H1 (cell line): ENCODE data around the gene NAE1. TPM values are rescaled to one million over a fixed set of nuclear protein-coding genes. Genes with fewer than 3 reads are reported as not detected.

Source experiments
- CTCF ChIA-PET: fragments of 300-600 bp; sonication (Branson Sonifier 250); formaldehyde crosslinking; loops from one replicate; lab custom pipeline; 2021; ENCODE audit not compliant: partially characterized antibody; lab: Charles Lee
- POLR2A ChIA-PET: fragments of 300-600 bp; sonication (Branson Sonifier 250); formaldehyde crosslinking; loops from one replicate; lab custom pipeline; 2021; ENCODE audit warnings: inconsistent platforms; ENCODE audit not compliant: partially characterized antibody; lab: Charles Lee
- DNase-seq, 2 experiments: peaks; one replicate each; pipeline versions ENCODE4 v3.0.0 to v3.0.0-alpha.2; 2010 to 2022; ENCODE audit warnings: low spot score in 2 of 2, low read depth in 1 of 2, mixed read lengths in 1 of 2
- FAIRE-seq: peaks from 2 replicates; lab custom pipeline; 2011; peaks lifted over from hg19 to GRCh38; lab: Jason Lieb, UNC
- H2AFZ ChIP-seq: 2 replicates; pipeline ENCODE4 v1.8.1; 2012; ENCODE audit warnings: low read length, inconsistent platforms
- H2AK5ac ChIP-seq: 2 replicates; pipeline ENCODE4 v1.6.1; 2013; ENCODE audit warnings: low read depth, low read length
- H2BK120ac ChIP-seq: replicated peaks from 2 replicates; pipeline ENCODE3; 2013; ENCODE audit warnings: low read depth, low read length, inconsistent platforms
- H2BK12ac ChIP-seq: 2 replicates; pipeline ENCODE4 v1.6.1; 2013; ENCODE audit warnings: low read depth, low read length
- H2BK15ac ChIP-seq: 2 replicates; pipeline ENCODE4 v1.6.1; 2013; ENCODE audit warnings: low read length
- H2BK20ac ChIP-seq: 2 replicates; pipeline ENCODE4 v1.6.1; 2013; ENCODE audit warnings: low read length
- H2BK5ac ChIP-seq: 2 replicates; pipeline ENCODE4 v1.6.1; 2013; ENCODE audit warnings: low read depth, low read length
- H3K14ac ChIP-seq: 2 replicates; pipeline ENCODE4 v1.6.1; 2013; ENCODE audit warnings: inconsistent platforms; ENCODE audit not compliant: insufficient read length
- H3K18ac ChIP-seq: 2 replicates; pipeline ENCODE4 v1.6.1; 2013; ENCODE audit warnings: low read length; ENCODE audit errors: extremely low read depth
- H3K23ac ChIP-seq: 2 replicates; pipeline ENCODE4 v1.6.1; 2013; ENCODE audit warnings: inconsistent platforms; ENCODE audit not compliant: insufficient read length
- H3K23me2 ChIP-seq: 2 replicates; pipeline ENCODE4 v1.6.1; 2013; ENCODE audit warnings: low read depth, low read length
- H3K27ac ChIP-seq: 2 replicates; pipeline ENCODE4 v1.6.1; 2011; ENCODE audit warnings: low read depth, low read length, inconsistent platforms
- H3K27me3 ChIP-seq, 4 experiments: replicated peaks in 1 of 4; 1 replicate in 1 of 4; 2 replicates in 3 of 4; pipeline versions ENCODE4 v1.6.1 to v1.8.1; 2011 to 2013; ENCODE audit warnings: low read length in 3 of 4, mild to moderate bottlenecking in 3 of 4, inconsistent platforms in 2 of 4, mixed read lengths in 2 of 4, moderate library complexity in 1 of 4; ENCODE audit not compliant: control insufficient read depth in 3 of 4, insufficient read depth in 3 of 4; ENCODE audit errors: extremely low read depth in 1 of 4
- H3K36me3 ChIP-seq, 4 experiments: 2 replicates each; pipeline versions ENCODE4 v1.6.1 to v1.8.1; 2011 to 2013; ENCODE audit warnings: mild to moderate bottlenecking in 4 of 4, low read length in 3 of 4, moderate library complexity in 2 of 4, control low read depth in 1 of 4, inconsistent platforms in 1 of 4; ENCODE audit not compliant: insufficient read depth in 4 of 4, control insufficient read depth in 2 of 4
- H3K4ac ChIP-seq: replicated peaks from 2 replicates; pipeline ENCODE3; 2013; ENCODE audit warnings: low read length, low read depth, mixed read lengths, inconsistent platforms; ENCODE audit not compliant: insufficient read length
- H3K4me1 ChIP-seq, 4 experiments: replicated peaks in 1 of 4; 1 replicate in 1 of 4; 2 replicates in 3 of 4; pipeline versions ENCODE4 v1.6.1 to v1.8.1; 2011 to 2013; ENCODE audit warnings: low read length in 3 of 4, inconsistent platforms in 2 of 4, mixed read lengths in 1 of 4; ENCODE audit not compliant: insufficient read depth in 4 of 4, control insufficient read depth in 3 of 4
- H3K4me2 ChIP-seq, 2 experiments: 2 replicates each; pipeline versions ENCODE4 v1.6.1 to v1.8.1; 2011 to 2013; ENCODE audit warnings: low read depth in 2 of 2, low read length in 2 of 2, control low read depth in 1 of 2, inconsistent platforms in 1 of 2, mild to moderate bottlenecking in 1 of 2; ENCODE audit not compliant: insufficient read depth in 1 of 2
- H3K4me3 ChIP-seq, 4 experiments: fragments of 200-600, 300-600 bp in 1 of 4; sonication (generic), shearing (Covaris generic), sonication (Bioruptor Twin) in 1 of 4; 2 replicates each; pipeline versions ENCODE4 v1.5.1 to v1.8.1; 2011 to 2016; ENCODE audit warnings: low read length in 4 of 4, low read depth in 3 of 4, control low read depth in 2 of 4, inconsistent platforms in 2 of 4, mild to moderate bottlenecking in 2 of 4, mixed read lengths in 1 of 4, moderate library complexity in 1 of 4; ENCODE audit not compliant: insufficient read depth in 2 of 4; ENCODE audit errors: extremely low read depth in 1 of 4
- H3K56ac ChIP-seq: replicated peaks from 2 replicates; pipeline ENCODE3; 2013; ENCODE audit warnings: low read depth, mild to moderate bottlenecking, mixed read lengths, low read length, inconsistent platforms; ENCODE audit not compliant: insufficient read length
- H3K79me1 ChIP-seq: 2 replicates; pipeline ENCODE4 v1.6.1; 2013; ENCODE audit warnings: low read depth, low read length, control low read depth
- H3K79me2 ChIP-seq, 2 experiments: 2 replicates each; pipeline versions ENCODE4 v1.6.1 to v1.8.1; 2012 to 2013; ENCODE audit warnings: low read length in 2 of 2, mild to moderate bottlenecking in 2 of 2, inconsistent platforms in 1 of 2; ENCODE audit not compliant: insufficient read depth in 2 of 2, control insufficient read depth in 1 of 2
- H3K9ac ChIP-seq, 4 experiments: replicated peaks in 1 of 4; 1 replicate in 1 of 4; 2 replicates in 3 of 4; pipeline versions ENCODE4 v1.6.1 to v1.8.1; 2011 to 2013; ENCODE audit warnings: low read depth in 3 of 4, low read length in 3 of 4, control low read depth in 2 of 4, mild to moderate bottlenecking in 2 of 4, moderate library complexity in 2 of 4, inconsistent platforms in 1 of 4; ENCODE audit errors: extremely low read depth in 1 of 4
- H3K9me3 ChIP-seq, 2 experiments: 2 replicates each; pipeline versions ENCODE4 v1.6.1 to v1.8.1; 2012 to 2013; ENCODE audit warnings: mild to moderate bottlenecking in 2 of 2, moderate library complexity in 2 of 2, control low read depth in 1 of 2, inconsistent platforms in 1 of 2, low read depth in 1 of 2, low read length in 1 of 2, mixed read lengths in 1 of 2; ENCODE audit not compliant: insufficient read depth in 2 of 2
- H4K20me1 ChIP-seq, 2 experiments: replicated peaks in 1 of 2; 2 replicates each; pipeline versions ENCODE3 to v1.8.1; 2011 to 2013; ENCODE audit warnings: inconsistent platforms in 2 of 2, low read length in 2 of 2, mild to moderate bottlenecking in 1 of 2; ENCODE audit not compliant: insufficient read depth in 2 of 2, control insufficient read depth in 1 of 2
- H4K5ac ChIP-seq: 2 replicates; pipeline ENCODE4 v1.6.1; 2013; ENCODE audit warnings: low read length, low read depth, mixed read lengths, inconsistent platforms; ENCODE audit not compliant: insufficient read length
- H4K8ac ChIP-seq: 2 replicates; pipeline ENCODE4 v1.8.0; 2013; ENCODE audit warnings: mild to moderate bottlenecking, moderate library complexity, low read length, inconsistent platforms; ENCODE audit not compliant: insufficient read depth; ENCODE audit errors: extremely low read depth
- H4K91ac ChIP-seq: replicated peaks from 2 replicates; pipeline ENCODE3; 2013; ENCODE audit warnings: low read length, mixed read lengths, inconsistent platforms; ENCODE audit not compliant: insufficient read length
- BACH1 ChIP-seq: IDR thresholded peaks from 2 replicates; pipeline ENCODE4 v1.6.1; 2012; ENCODE audit warnings: low read length, improper control_type of control experiment
- CEBPB ChIP-seq: IDR thresholded peaks from 2 replicates; pipeline ENCODE4 v1.6.1; 2012; ENCODE audit warnings: low read depth, low read length
- CREB1 ChIP-seq: IDR thresholded peaks from 2 replicates; pipeline ENCODE4 v1.6.1; 2012; ENCODE audit warnings: inconsistent platforms
- E2F6 ChIP-seq: IDR thresholded peaks from 2 replicates; pipeline ENCODE4 v1.6.1; 2012; ENCODE audit warnings: inconsistent platforms
- EP300 ChIP-seq, 2 experiments: IDR thresholded peaks; 1 replicate in 1 of 2; 2 replicates in 1 of 2; pipeline ENCODE4 v1.6.1; 2011 to 2012; ENCODE audit warnings: low read depth in 2 of 2, low read length in 2 of 2, mild to moderate bottlenecking in 2 of 2, borderline replicate concordance in 1 of 2, inconsistent platforms in 1 of 2, moderate library complexity in 1 of 2
- HDAC6 ChIP-seq: IDR thresholded peaks from one replicate; pipeline ENCODE4 v1.7.1; 2012; ENCODE audit warnings: low read depth, mild to moderate bottlenecking, inconsistent platforms, low read length, moderate library complexity
- KDM4A ChIP-seq: IDR thresholded peaks from one replicate; pipeline ENCODE4 v1.7.1; 2012; ENCODE audit warnings: low read depth, mild to moderate bottlenecking, moderate library complexity, low read length, inconsistent platforms; ENCODE audit not compliant: severe bottlenecking
- PHF8 ChIP-seq: fragments of 200-600 bp; sonication (generic); conservative IDR thresholded peaks from 2 replicates; pipeline ENCODE4 v1.7.1; 2012; ENCODE audit warnings: low read depth, mild to moderate bottlenecking, inconsistent platforms, low read length, moderate library complexity
- POLR2AphosphoS5 ChIP-seq: IDR thresholded peaks from 2 replicates; pipeline ENCODE4 v1.6.1; 2011; ENCODE audit warnings: low read depth, low read length
- RAD21 ChIP-seq, 2 experiments: IDR thresholded peaks in 1 of 2; conservative IDR thresholded peaks in 1 of 2; 2 replicates each; pipeline ENCODE4 v1.6.1; 2011; ENCODE audit warnings: low read depth in 2 of 2, low read length in 2 of 2, improper control_type of control experiment in 1 of 2, inconsistent platforms in 1 of 2, mild to moderate bottlenecking in 1 of 2, moderate library complexity in 1 of 2
- RFX5 ChIP-seq: IDR thresholded peaks from 2 replicates; pipeline ENCODE4 v1.6.1; 2011; ENCODE audit warnings: low read depth, low read length, improper control_type of control experiment, borderline replicate concordance
- SP1 ChIP-seq: IDR thresholded peaks from 2 replicates; pipeline ENCODE4 v1.6.1; 2011; ENCODE audit warnings: low read depth, low read length
- WGBS, 2 experiments: shearing (Covaris generic) in 1 of 2; methylation state at CpG; one replicate each; pipeline versions ENCODE4 v1.1.6 to v1.1.7; 2013 to 2015; ENCODE audit warnings: low lambda C conversion rate in 2 of 2, mixed read lengths in 2 of 2, inconsistent platforms in 1 of 2, low coverage in 1 of 2, missing lambda C conversion rate in 1 of 2; ENCODE audit not compliant: insufficient replicate concordance in 2 of 2, insufficient coverage in 1 of 2, insufficient read length in 1 of 2; ENCODE audit errors: extremely low coverage in 1 of 2, missing lambda C conversion rate in 1 of 2; 5-methylcytosine and 5-hydroxymethylcytosine counted together
- polyA plus RNA-seq, 7 experiments: library from polyadenylated mRNA; depleted of rRNA in 3 of 7; stranded (reverse) in 5 of 7; unstranded in 2 of 7; fragments of >200 nt in 5 of 7; fragments of 200-250 nt in 2 of 7; gene quantifications; 1 replicate in 5 of 7; 2 replicates in 1 of 7; 4 replicates in 1 of 7; pipeline versions ENCODE4 v1.2.1 to v1.2.3, GENCODE V29; 2011 to 2013; ENCODE audit warnings: missing spikeins in 2 of 7, mixed read lengths in 2 of 7
- total RNA-seq: library from RNA; stranded (reverse); fragmentation: NEBNext Ultra II Directional; extraction: Animal tissue kit (Norgen Biotek cat#: 25700); gene quantifications from 2 replicates; pipeline ENCODE4 v1.2.1, GENCODE V29; 2021

NAE1 gene
- total and polyA plus RNA-seq, 2 of the 8 experiments (the other 6 are each of a cell fraction or from before 2014, with no cell fraction given) = 66.6 to 155 TPM

GRCh38 chr16:66874079-66874775 is 43.5 kb upstream of the NAE1 start:
- POLR2A ChIA-PET = no interaction called here
- Histone ChIP-seq H3K27ac (no peak overlapping the region), H3K27me3 (no peaks in the 10 kb centered on the region; a peak in 1 of 7 replicates), H2BK5ac (no peak overlapping the region), H4K8ac (no peak overlapping the region), H2BK15ac (peak overlapping the region; percentile 53; the same call in 1 of the 2 replicates), H3K79me2 (no peaks in the 10 kb centered on the region), H3K23me2 (no peaks in the 10 kb centered on the region), H3K4me2 (no peak overlapping the region), H2BK120ac (no peak overlapping the region), H2BK20ac (no peak overlapping the region), H4K5ac (no peak overlapping the region), H3K56ac (no peak overlapping the region), H3K9ac (no peak overlapping the region), H4K20me1 (no peaks in the 10 kb centered on the region), H3K4ac (peak overlapping the region; percentile 80), H3K9me3 (no peaks in the 10 kb centered on the region), H3K18ac (peak overlapping the region; percentile 68; the same call in 1 of the 2 replicates), H3K23ac (no peak overlapping the region), H3K36me3 (no peaks in the 10 kb centered on the region), H2AFZ (no peak overlapping the region), H3K14ac (no peak overlapping the region), H3K4me1 (peaks cover 0 to 6% (median 2%) of the 10 kb centered on the region in 4 experiments; a peak in 4 of 7 replicates), H2BK12ac (peak overlapping the region; percentile 75; the same call in 1 of the 2 replicates), H4K91ac (peak overlapping the region; percentile 82), H3K79me1 (no peaks in the 10 kb centered on the region), H3K4me3 (no peak overlapping the region), H2AK5ac (no peak overlapping the region; the same call in 1 of the 2 replicates)
- WGBS, 2 experiments = 88% methylated on average over 1 of the region's 1 CpG; no CpG with 5 or more reads in 1 of the 2 experiments
- no peak for DNase-seq
- FAIRE-seq = no peak
- CTCF ChIA-PET = interaction anchor here (1.0 to 2.0 kb wide), 9 partner anchors 8 to 265 kb away, joined by 3 to 6 read pairs (median 4); no protein-coding TSS in a partner anchor
- TF ChIP-seq SP1 (no peak), CEBPB (no peak), KDM4A (no peak), POLR2AphosphoS5 (no peak), BACH1 (no peak), RAD21 (IDR thresholded peaks at IDR 0.05 in 1 of 2, conservative IDR thresholded peaks at IDR 0.05 in 1 of 2; ENCODE audit: low read depth in 2 of 2, low read length in 2 of 2) (no peak), HDAC6 (no peak), E2F6 (no peak), PHF8 (no peak), CREB1 (no peak), EP300 (IDR thresholded peaks at IDR 0.05; ENCODE audit: borderline replicate concordance in 1 of 2, low read depth in 2 of 2, low read length in 2 of 2) (no peak), RFX5 (no peak)
